Endothelial cell of umbilical vein (primary cell): ENCODE measurements around the gene UNC5A. TPM values are rescaled to one million over a fixed set of nuclear protein-coding genes. Genes with fewer than 3 reads are reported as not detected.

Source experiments
- BruUV-seq: library from RNA; stranded (reverse); fragments of 400-500 nt; replicated peaks from 2 replicates; lab custom pipeline; 2021; lab: Mats Ljungman, UMichigan
- CTCF ChIA-PET: fragments of 300-600, 350-600 bp; sonication (Branson Sonifier 250); formaldehyde crosslinking; loops from one replicate; lab custom pipeline; 2021; ENCODE audit warnings: antibody characterized with exemption, inconsistent platforms; lab: Charles Lee
- POLR2A ChIA-PET: fragments of 300-600, 350-600 bp; sonication (Branson Sonifier 250); formaldehyde crosslinking; loops from one replicate; lab custom pipeline; 2021; ENCODE audit warnings: antibody characterized with exemption, inconsistent platforms; lab: Charles Lee
- DNase-seq: peaks from one replicate; pipeline ENCODE4 v3.0.0-alpha.2; 2011; ENCODE audit warnings: low read depth, low spot score
- FAIRE-seq: peaks from 2 replicates; lab custom pipeline; 2011; peaks lifted over from hg19 to GRCh38; lab: Jason Lieb, UNC
- H2AFZ ChIP-seq: 2 replicates; pipeline ENCODE4 v1.6.0; 2012; ENCODE audit warnings: low read depth, low read length, control low read depth, inconsistent platforms
- H3K27ac ChIP-seq: 2 replicates; pipeline ENCODE4 v1.5.1; 2011; ENCODE audit warnings: low read depth, mild to moderate bottlenecking, control low read depth, low read length, moderate library complexity; ENCODE audit not compliant: insufficient read depth
- H3K27me3 ChIP-seq, 2 experiments: 2 replicates each; pipeline versions ENCODE4 v1.6.0 to v1.6.1; 2011; ENCODE audit warnings: low read length in 2 of 2, mixed read lengths in 1 of 2; ENCODE audit not compliant: control insufficient read depth in 2 of 2, insufficient read depth in 2 of 2
- H3K36me3 ChIP-seq, 2 experiments: 2 replicates in 1 of 2; 3 replicates in 1 of 2; pipeline ENCODE4 v1.5.1; 2011; ENCODE audit warnings: low read length in 2 of 2, mild to moderate bottlenecking in 1 of 2, moderate library complexity in 1 of 2; ENCODE audit not compliant: control insufficient read depth in 2 of 2, insufficient read depth in 2 of 2; ENCODE audit errors: extremely low read depth in 1 of 2
- H3K4me1 ChIP-seq: 3 replicates; pipeline ENCODE4 v1.5.1; 2011; ENCODE audit warnings: mild to moderate bottlenecking, low read length; ENCODE audit not compliant: control insufficient read depth, insufficient read depth; ENCODE audit errors: extremely low read depth
- H3K4me2 ChIP-seq: 2 replicates; pipeline ENCODE4 v1.6.1; 2011; ENCODE audit warnings: low read length, control low read depth, mixed read lengths; ENCODE audit not compliant: insufficient read depth
- H3K4me3 ChIP-seq, 3 experiments: fragments of 200-600 bp in 1 of 3; sonication (generic), shearing (Covaris generic) in 1 of 3; replicated peaks in 1 of 3; 2 replicates each; pipeline ENCODE4 v1.5.1; 2011 to 2016; ENCODE audit warnings: control low read depth in 3 of 3, low read length in 3 of 3, mild to moderate bottlenecking in 2 of 3, inconsistent platforms in 1 of 3, low read depth in 1 of 3, moderate library complexity in 1 of 3; ENCODE audit not compliant: insufficient read depth in 1 of 3
- H3K79me2 ChIP-seq: 2 replicates; pipeline ENCODE4 v1.6.0; 2012; ENCODE audit warnings: low read length, inconsistent platforms; ENCODE audit not compliant: control insufficient read depth, insufficient read depth
- H3K9ac ChIP-seq: replicated peaks from 2 replicates; pipeline ENCODE3; 2011; ENCODE audit warnings: low read length, control low read depth; ENCODE audit not compliant: insufficient read depth; ENCODE audit errors: extremely low read depth
- H3K9me1 ChIP-seq: replicated peaks from 3 replicates; pipeline ENCODE4 v1.6.0; 2011; ENCODE audit warnings: mild to moderate bottlenecking, low read length; ENCODE audit not compliant: control insufficient read depth, insufficient read depth; ENCODE audit errors: extremely low read depth
- H3K9me3 ChIP-seq: replicated peaks from 2 replicates; pipeline ENCODE4 v1.5.1; 2012; ENCODE audit warnings: low read length, inconsistent platforms; ENCODE audit not compliant: control insufficient read depth, insufficient read depth
- H4K20me1 ChIP-seq: replicated peaks from 2 replicates; pipeline ENCODE3; 2011; ENCODE audit warnings: mild to moderate bottlenecking, low read length; ENCODE audit not compliant: control insufficient read depth, insufficient read depth; ENCODE audit errors: extremely low read depth
- CTCF ChIP-seq, 2 donors: IDR thresholded peaks; 1 replicate in 1 of 2; 2 replicates in 1 of 2; pipeline ENCODE4 v1.5.1; 2011; ENCODE audit warnings: low read length in 2 of 2, mild to moderate bottlenecking in 2 of 2, moderate library complexity in 2 of 2, control low read depth in 1 of 2, inconsistent platforms in 1 of 2, low read depth in 1 of 2; ENCODE audit not compliant: insufficient read depth in 1 of 2; ENCODE audit errors: extremely low read depth in 1 of 2
- EZH2 ChIP-seq: IDR thresholded peaks from 2 replicates; pipeline ENCODE4 v1.6.1; 2012; ENCODE audit warnings: borderline replicate concordance, low read depth, mild to moderate bottlenecking, moderate library complexity, low read length, inconsistent platforms; ENCODE audit not compliant: severe bottlenecking
- FOS ChIP-seq: IDR thresholded peaks from 2 replicates; pipeline ENCODE4 v1.6.1; 2011; ENCODE audit warnings: mild to moderate bottlenecking, low read length, moderate library complexity, borderline replicate concordance; ENCODE audit not compliant: insufficient read depth
- JUN ChIP-seq: IDR thresholded peaks from 2 replicates; pipeline ENCODE4 v1.6.1; 2011; ENCODE audit warnings: borderline replicate concordance, low read depth; ENCODE audit not compliant: insufficient read length, insufficient read depth
- MYC ChIP-seq: IDR thresholded peaks from one replicate; pipeline ENCODE4 v1.6.1; 2011; ENCODE audit warnings: mild to moderate bottlenecking, low read depth, low read length
- POLR2A ChIP-seq: IDR thresholded peaks from 2 replicates; pipeline ENCODE4 v1.6.1; 2012; ENCODE audit warnings: low read depth, mild to moderate bottlenecking, control low read depth, low read length
- POLR2AphosphoS5 ChIP-seq: IDR thresholded peaks from 2 replicates; pipeline ENCODE4 v1.6.1; 2012; ENCODE audit warnings: low read depth, mild to moderate bottlenecking, control low read depth, low read length, moderate library complexity; ENCODE audit not compliant: insufficient read depth
- dilution Hi-C: fragments of 300-500 bp; cut with MboI; formaldehyde crosslinking; loops from one replicate; pipeline ENCODE4 v1.15.0; 2019; ENCODE audit warnings: low sequenced_read_pairs; ENCODE audit not compliant: extremely low pct_ligation_motif_present
- intact Hi-C: fragments of 100-400 bp; cut with micrococcal nuclease; formaldehyde crosslinking; loops from one replicate; pipeline ENCODE4 v1.10.0; 2022
- polyA plus RNA-seq, 4 experiments: library from polyadenylated mRNA; depleted of rRNA in 3 of 4; stranded (reverse) in 3 of 4; unstranded in 1 of 4; fragments of >200 nt; gene quantifications; 2 replicates each; pipeline versions ENCODE4 v1.2.1 to v1.2.3, GENCODE V29; 2011 to 2012; ENCODE audit warnings: missing spikeins in 1 of 4
- total RNA-seq: library from RNA; stranded (reverse); gene quantifications from 2 replicates; pipeline ENCODE4 v1.2.3, GENCODE V29; 2021
- TF ChIP-seq, protein P1 (sequence below): IDR thresholded peaks from 2 replicates; pipeline ENCODE4 v1.6.1; 2011; ENCODE audit not compliant: insufficient read depth, insufficient read length

Gene UNC5A
- total and polyA plus RNA-seq, 2 donors (not counting 3 experiments of a cell fraction or from before 2014, with no cell fraction given) = 0.08 to 0.22 TPM

- H3K36me3 ChIP-seq = no peaks in the 10 kb centered on the region
- ChIA-PET POLR2A (no interaction called here), CTCF (no interaction called here)
- H3K79me2 ChIP-seq = no peaks in the 10 kb centered on the region
- no peaks in the 10 kb centered on the region for H3K4me1 ChIP-seq
- no peaks in the 10 kb centered on the region for H3K9me1 ChIP-seq
- H4K20me1 ChIP-seq = no peaks in the 10 kb centered on the region
- H3K9ac ChIP-seq = no peak overlapping the region
- no peak overlapping the region for H3K4me2 ChIP-seq
- DNase-seq (no peak), FAIRE-seq (no peak)
- H2AFZ ChIP-seq = no peak overlapping the region
- intact Hi-C loops (no loop called here), dilution Hi-C loops (no loop called here)
- no peaks in the 10 kb centered on the region for H3K9me3 ChIP-seq
- no TSS peak for BruUV-seq
- peaks cover 0 to 2% of the 10 kb centered on the region in 2 experiments for H3K27me3 ChIP-seq
- H3K27ac ChIP-seq = no peak overlapping the region
- no peak for TF ChIP-seq FOS
- TF ChIP-seq POLR2A = no peak
- TF ChIP-seq JUN = no peak
- TF ChIP-seq CTCF (IDR thresholded peaks at IDR 0.05; ENCODE audit: extremely low read depth in 1 of 2, insufficient read depth in 1 of 2, low read depth in 1 of 2, low read length in 2 of 2) = no peak
- TF ChIP-seq, protein P1, sequence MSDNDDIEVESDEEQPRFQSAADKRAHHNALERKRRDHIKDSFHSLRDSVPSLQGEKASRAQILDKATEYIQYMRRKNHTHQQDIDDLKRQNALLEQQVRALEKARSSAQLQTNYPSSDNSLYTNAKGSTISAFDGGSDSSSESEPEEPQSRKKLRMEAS = no peak
- no peak for TF ChIP-seq MYC
- no peak for TF ChIP-seq EZH2
- TF ChIP-seq POLR2AphosphoS5 = no peak
- no peak overlapping the region for H3K4me3 ChIP-seq
Measured at GRCh38 chr5:176796411-176796810, 13.9 kb upstream of the UNC5A start.
